ENCODE data around the gene MIEN1.

MIEN1 gene, protein sequence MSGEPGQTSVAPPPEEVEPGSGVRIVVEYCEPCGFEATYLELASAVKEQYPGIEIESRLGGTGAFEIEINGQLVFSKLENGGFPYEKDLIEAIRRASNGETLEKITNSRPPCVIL

GRCh38 chr17:39730095-39730921 lies at the start of gene MIEN1:
TSS of gene MIEN1 (minus strand) at chr17:39730532. CDS start at chr17:39730495, 37 bp downstream.
- DNase-seq (ENCODE audit: extremely low spot score): peak; percentile 99
- POLR2A ChIA-PET: interaction anchor here (0.6 to 1.2 kb wide), 2 partner anchors 29 to 577 kb away, joined by 3 to 5 read pairs; no protein-coding TSS in a partner anchor
- CTCF ChIA-PET: interaction anchor here (0.6 to 5.9 kb wide), 47 partner anchors 9 to 262 kb away, joined by 3 to 57 read pairs (median 5); partner anchors contain the start of genes ERBB2, IKZF3, PGAP3 and PSMD3
- TF ChIP-seq, protein P1, sequence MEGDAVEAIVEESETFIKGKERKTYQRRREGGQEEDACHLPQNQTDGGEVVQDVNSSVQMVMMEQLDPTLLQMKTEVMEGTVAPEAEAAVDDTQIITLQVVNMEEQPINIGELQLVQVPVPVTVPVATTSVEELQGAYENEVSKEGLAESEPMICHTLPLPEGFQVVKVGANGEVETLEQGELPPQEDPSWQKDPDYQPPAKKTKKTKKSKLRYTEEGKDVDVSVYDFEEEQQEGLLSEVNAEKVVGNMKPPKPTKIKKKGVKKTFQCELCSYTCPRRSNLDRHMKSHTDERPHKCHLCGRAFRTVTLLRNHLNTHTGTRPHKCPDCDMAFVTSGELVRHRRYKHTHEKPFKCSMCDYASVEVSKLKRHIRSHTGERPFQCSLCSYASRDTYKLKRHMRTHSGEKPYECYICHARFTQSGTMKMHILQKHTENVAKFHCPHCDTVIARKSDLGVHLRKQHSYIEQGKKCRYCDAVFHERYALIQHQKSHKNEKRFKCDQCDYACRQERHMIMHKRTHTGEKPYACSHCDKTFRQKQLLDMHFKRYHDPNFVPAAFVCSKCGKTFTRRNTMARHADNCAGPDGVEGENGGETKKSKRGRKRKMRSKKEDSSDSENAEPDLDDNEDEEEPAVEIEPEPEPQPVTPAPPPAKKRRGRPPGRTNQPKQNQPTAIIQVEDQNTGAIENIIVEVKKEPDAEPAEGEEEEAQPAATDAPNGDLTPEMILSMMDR (IDR thresholded peaks at IDR 0.05; ENCODE audit: control extremely low read depth, extremely low read depth, low read depth, missing control alignments): peak; percentile 66

DNA sequence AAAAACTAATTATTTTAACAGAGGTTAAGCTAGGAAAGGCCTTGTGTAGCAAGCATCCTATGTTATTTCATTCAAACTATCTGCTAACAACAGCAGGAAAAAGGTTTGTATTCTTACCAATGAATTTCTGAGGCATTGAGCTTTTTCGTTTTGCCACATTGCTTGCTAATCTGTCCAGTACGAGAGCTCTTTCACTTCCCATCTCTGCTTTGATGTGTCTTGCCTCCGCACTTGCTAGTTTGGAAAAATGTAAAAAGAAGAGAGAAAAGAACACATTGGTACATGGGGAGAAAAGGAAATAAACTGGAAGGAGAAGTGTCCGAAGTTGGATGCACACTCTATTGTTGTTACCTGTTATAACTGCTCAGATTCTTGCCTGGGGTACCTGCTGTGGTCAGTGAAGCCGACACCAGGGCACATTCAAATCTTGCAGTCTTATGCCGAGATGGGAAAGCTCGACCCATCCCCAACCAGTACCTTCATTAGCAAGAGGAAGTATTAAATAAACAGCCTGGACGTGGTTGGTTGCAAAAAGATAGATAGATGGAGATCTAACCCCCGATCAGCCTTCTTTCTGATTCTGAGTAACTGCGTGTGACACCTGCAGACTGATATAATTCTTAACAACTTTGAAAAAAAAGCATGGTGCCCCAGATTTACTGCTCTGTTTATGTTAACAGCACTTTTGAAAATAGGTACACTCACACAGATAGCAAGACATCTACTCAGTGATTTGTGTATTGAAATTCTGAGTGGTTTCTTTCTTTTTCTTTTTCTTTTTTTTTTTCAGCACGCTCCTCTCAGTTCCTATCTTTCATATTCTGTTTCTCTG lies 47.4 kb upstream of the MIEN1 start:
- ChIA-PET CTCF (interaction anchor here (0.8 to 3.6 kb wide), 6 partner anchors 15 to 186 kb away, joined by 3 to 21 read pairs (median 4); no protein-coding TSS in a partner anchor), POLR2A (interaction anchor here (1.0 kb wide), 1 partner anchor 19 kb away, joined by 3 read pairs; no protein-coding TSS in a partner anchor)
- TF ChIP-seq, protein P1 (IDR thresholded peaks at IDR 0.05; ENCODE audit: control extremely low read depth, extremely low read depth, low read depth, missing control alignments): no peak
- peak; percentile 62 for DNase-seq (ENCODE audit: extremely low spot score)

DNA sequence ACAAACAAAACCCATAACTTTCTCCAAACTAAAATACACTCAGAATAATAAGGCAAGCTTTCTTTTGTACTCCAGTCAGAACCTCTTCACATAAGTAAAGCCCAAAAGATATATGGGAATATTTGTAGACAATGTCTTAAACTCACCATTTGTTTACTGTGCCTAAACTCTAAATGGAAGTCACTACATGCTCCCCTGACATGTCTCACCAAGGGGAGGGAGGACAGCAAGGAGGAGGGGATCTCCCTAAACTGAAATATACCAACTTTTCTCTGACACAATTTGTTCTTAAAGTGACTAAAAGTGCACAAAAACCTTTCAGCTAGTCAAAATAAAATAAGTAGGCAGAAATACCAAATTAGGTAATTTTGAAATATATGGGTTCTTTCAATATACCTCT lies 45.9 kb upstream of the MIEN1 start:
- CTCF ChIA-PET: interaction anchor here (1.0 to 3.6 kb wide), 7 partner anchors 9 to 46 kb away, joined by 3 to 21 read pairs (median 6); partner anchors contain the start of gene MIEN1
- POLR2A ChIA-PET: no interaction called here
- TF ChIP-seq, protein P1 (IDR thresholded peaks at IDR 0.05; ENCODE audit: control extremely low read depth, extremely low read depth, low read depth, missing control alignments): no peak
- no peak for DNase-seq (ENCODE audit: extremely low spot score)

GRCh38 chr17:39775031-39775430 lies 44.7 kb upstream of the MIEN1 start:
- TF ChIP-seq, protein P1 (IDR thresholded peaks at IDR 0.05; ENCODE audit: control extremely low read depth, extremely low read depth, low read depth, missing control alignments): no peak
- ChIA-PET POLR2A (interaction anchor here (0.7 to 1.2 kb wide), 2 partner anchors 10 to 19 kb away, joined by 3 to 4 read pairs; no protein-coding TSS in a partner anchor), CTCF (interaction anchor here (0.7 to 3.6 kb wide), 3 partner anchors 18 to 153 kb away, joined by 3 to 21 read pairs (median 3); no protein-coding TSS in a partner anchor)
- DNase-seq (ENCODE audit: extremely low spot score): no peak

- DNase-seq (ENCODE audit: extremely low spot score): no peak
- TF ChIP-seq, protein P1 (IDR thresholded peaks at IDR 0.05; ENCODE audit: control extremely low read depth, extremely low read depth, low read depth, missing control alignments): no peak
- POLR2A ChIA-PET: no interaction called here
- CTCF ChIA-PET: no interaction called here
These were observed 43.7 kb upstream of the MIEN1 start for GRCh38 chr17:39774047-39774446.

Data from GM10248 (cell line).